ENCODE measurements around the gene POU2AF2. TPM values are rescaled to one million over a fixed set of nuclear protein-coding genes. Genes with fewer than 3 reads are reported as not detected.

POU2AF2 gene
- total and polyA plus RNA-seq, 4 donors = 0.26 to 0.29 TPM; not detected in 2

DNA sequence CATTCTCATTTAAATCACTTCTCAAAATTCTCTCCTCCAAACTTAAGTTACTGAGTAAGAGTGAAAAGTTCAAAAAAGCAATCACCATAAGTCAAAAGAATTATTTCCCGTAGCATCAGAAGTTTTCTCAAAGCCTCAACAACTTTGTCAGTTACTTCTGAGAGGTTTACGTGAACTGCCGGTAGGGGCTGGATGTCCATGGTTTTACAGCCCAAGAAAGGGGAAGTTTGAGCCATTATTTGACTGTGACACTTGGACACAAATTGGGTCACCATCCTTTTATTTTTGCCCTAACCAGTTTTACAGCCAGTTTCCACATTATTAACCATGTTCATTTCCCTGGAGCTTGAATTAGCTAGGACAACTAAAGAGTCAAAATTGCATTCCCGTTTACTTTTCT, 60.4 kb downstream of the POU2AF2 start:
- TF ChIP-seq CTCF (IDR thresholded peaks at IDR 0.05; ENCODE audit: control extremely low read depth, extremely low read depth) = no peak
- Histone ChIP-seq H3K4me3 (no peak overlapping the region), H3K9ac (ENCODE audit: insufficient read depth in 1 of 2, low read length in 2 of 2) (no peak overlapping the region), H3K9me3 (ENCODE audit: control insufficient read depth in 4 of 4, insufficient read depth in 3 of 4, low read length in 3 of 4) (no peaks in the 10 kb centered on the region), H3K27me3 (ENCODE audit: control insufficient read depth in 3 of 3, insufficient read depth in 3 of 3, low read length in 2 of 3) (peaks cover 0 to 3% (median 0%) of the 10 kb centered on the region in 3 donors), H3K27ac (ENCODE audit: low read depth in 1 of 2, low read length in 1 of 2) (no peak overlapping the region), H3K4me1 (ENCODE audit: control insufficient read depth in 5 of 5, insufficient read depth in 5 of 5, low read length in 5 of 5) (peaks cover 0 to 60% (median 27%) of the 10 kb centered on the region in 5 donors), H3K36me3 (ENCODE audit: control insufficient read depth in 4 of 4, insufficient read depth in 4 of 4, low read length in 4 of 4) (no peaks in the 10 kb centered on the region)
- ATAC-seq (ENCODE audit: insufficient read depth, low FRiP score) (no peak), DNase-seq (no peak)
- 76% methylated on average over 4 of the region's 4 CpGs for WGBS, 2 donors

GRCh38 chr11:111306321-111306720, 60.8 kb downstream of the POU2AF2 start:
- no peak for TF ChIP-seq CTCF (IDR thresholded peaks at IDR 0.05; ENCODE audit: control extremely low read depth, extremely low read depth)
- no peak overlapping the region for H3K27ac ChIP-seq (ENCODE audit: low read depth in 1 of 2, low read length in 1 of 2)
- H3K27me3 ChIP-seq (ENCODE audit: control insufficient read depth in 3 of 3, insufficient read depth in 3 of 3, low read length in 2 of 3) = peaks cover 0 to 3% (median 0%) of the 10 kb centered on the region in 3 donors
- no peak overlapping the region for H3K4me3 ChIP-seq
- no peak for DNase-seq
- H3K36me3 ChIP-seq (ENCODE audit: control insufficient read depth in 4 of 4, insufficient read depth in 4 of 4, low read length in 4 of 4) = no peaks in the 10 kb centered on the region
- H3K9ac ChIP-seq (ENCODE audit: insufficient read depth in 1 of 2, low read length in 2 of 2) = no peak overlapping the region
- ATAC-seq (ENCODE audit: insufficient read depth, low FRiP score) = no peak
- H3K9me3 ChIP-seq (ENCODE audit: control insufficient read depth in 4 of 4, insufficient read depth in 3 of 4, low read length in 3 of 4) = no peaks in the 10 kb centered on the region
- WGBS, 2 donors = 86 to 89% methylated on average over 5 of the region's 5 CpGs
- peaks cover 0 to 55% (median 24%) of the 10 kb centered on the region in 5 donors for H3K4me1 ChIP-seq (ENCODE audit: control insufficient read depth in 5 of 5, insufficient read depth in 5 of 5, low read length in 5 of 5)

DNA sequence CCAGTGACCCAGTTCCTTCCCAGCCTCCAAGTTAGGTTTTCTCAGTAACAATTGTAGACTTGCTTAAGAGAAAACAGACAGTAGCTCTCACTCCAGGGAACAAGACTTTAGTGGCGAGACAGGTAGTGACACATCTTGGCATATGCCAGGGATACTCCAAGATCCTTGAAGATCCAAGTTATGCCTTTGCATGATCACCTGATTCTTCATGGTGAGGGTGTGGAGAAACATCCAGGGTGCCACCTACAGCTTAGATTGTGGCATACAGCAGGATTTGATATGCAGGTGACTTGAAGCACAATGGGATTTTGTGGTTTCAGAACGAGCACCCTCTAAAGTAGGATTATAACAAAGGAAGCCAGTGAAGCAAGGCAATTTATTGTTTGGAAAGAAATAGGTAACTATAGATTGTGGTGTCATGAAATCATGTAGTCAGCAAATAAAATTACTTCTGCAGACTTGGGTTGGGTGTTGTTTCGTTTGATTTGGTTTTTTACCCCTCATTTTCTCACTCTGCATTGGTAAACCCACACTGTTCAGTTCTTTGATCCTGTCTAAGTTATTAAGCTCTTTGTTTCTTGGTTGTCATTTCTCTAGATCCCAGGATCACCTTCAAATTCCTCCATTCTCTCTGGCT, 62.1 kb downstream of the POU2AF2 start:
- Histone ChIP-seq H3K27me3 (ENCODE audit: control insufficient read depth in 3 of 3, insufficient read depth in 3 of 3, low read length in 2 of 3) (peaks cover 0 to 3% (median 0%) of the 10 kb centered on the region in 3 donors), H3K36me3 (ENCODE audit: control insufficient read depth in 4 of 4, insufficient read depth in 4 of 4, low read length in 4 of 4) (no peaks in the 10 kb centered on the region), H3K4me1 (ENCODE audit: control insufficient read depth in 5 of 5, insufficient read depth in 5 of 5, low read length in 5 of 5) (peaks cover 0 to 42% (median 18%) of the 10 kb centered on the region in 5 donors), H3K27ac (ENCODE audit: low read depth in 1 of 2, low read length in 1 of 2) (no peak overlapping the region), H3K4me3 (no peak overlapping the region), H3K9me3 (ENCODE audit: control insufficient read depth in 4 of 4, insufficient read depth in 3 of 4, low read length in 3 of 4) (no peaks in the 10 kb centered on the region), H3K9ac (ENCODE audit: insufficient read depth in 1 of 2, low read length in 2 of 2) (no peak overlapping the region)
- no peak for TF ChIP-seq CTCF (IDR thresholded peaks at IDR 0.05; ENCODE audit: control extremely low read depth, extremely low read depth)
- ATAC-seq (ENCODE audit: insufficient read depth, low FRiP score) (no peak), DNase-seq (no peak)
- 66 to 73% methylated on average over 3 of the region's 3 CpGs for WGBS, 2 donors

DNA sequence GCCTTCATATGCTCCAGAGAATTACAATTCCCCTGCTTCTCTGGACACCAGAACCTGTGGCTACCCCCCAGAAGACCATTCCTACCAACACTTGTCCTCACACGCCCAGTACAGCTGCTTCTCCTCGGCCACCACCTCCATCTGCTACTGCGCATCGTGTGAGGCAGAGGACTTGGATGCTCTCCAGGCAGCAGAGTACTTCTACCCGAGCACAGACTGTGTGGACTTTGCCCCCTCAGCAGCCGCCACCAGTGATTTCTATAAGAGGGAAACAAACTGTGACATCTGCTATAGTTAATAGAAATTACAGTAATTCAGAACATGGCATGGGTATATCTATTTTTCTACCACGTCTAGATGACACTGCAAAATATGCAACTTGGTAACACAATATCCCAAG, 62.6 kb downstream of the POU2AF2 start:
- Histone ChIP-seq H3K9me3 (ENCODE audit: control insufficient read depth in 4 of 4, insufficient read depth in 3 of 4, low read length in 3 of 4) (no peaks in the 10 kb centered on the region), H3K9ac (ENCODE audit: insufficient read depth in 1 of 2, low read length in 2 of 2) (no peak overlapping the region), H3K36me3 (ENCODE audit: control insufficient read depth in 4 of 4, insufficient read depth in 4 of 4, low read length in 4 of 4) (no peaks in the 10 kb centered on the region), H3K27me3 (ENCODE audit: control insufficient read depth in 3 of 3, insufficient read depth in 3 of 3, low read length in 2 of 3) (peaks cover 0 to 3% (median 0%) of the 10 kb centered on the region in 3 donors), H3K27ac (ENCODE audit: low read depth in 1 of 2, low read length in 1 of 2) (no peak overlapping the region), H3K4me1 (ENCODE audit: control insufficient read depth in 5 of 5, insufficient read depth in 5 of 5, low read length in 5 of 5) (peaks cover 0 to 37% (median 12%) of the 10 kb centered on the region in 5 donors), H3K4me3 (no peak overlapping the region)
- ATAC-seq (ENCODE audit: insufficient read depth, low FRiP score) = no peak
- DNase-seq = peak; percentile 97 to 99 (median 98)
- WGBS, 2 donors = 64 to 74% methylated on average over 7 of the region's 7 CpGs
- no peak for TF ChIP-seq CTCF (IDR thresholded peaks at IDR 0.05; ENCODE audit: control extremely low read depth, extremely low read depth)

All from lung (tissue), 12 donors.